ENCODE data around the gene NFKBIE. TPM values are rescaled to one million over a fixed set of nuclear protein-coding genes. Genes with fewer than 3 reads are reported as not detected.

NFKBIE gene
- total RNA-seq, 4 donors from 2014 or later = 1.3 to 5.9 (median 2.8) TPM

- intact Hi-C loops (cut with DNase I; ENCODE audit: low total_unique reads) = no loop called here
- Histone ChIP-seq H3K27me3 (no peaks in the 10 kb centered on the region), H3K9me3 (no peaks in the 10 kb centered on the region), H3K4me3 (no peak overlapping the region), H3K4me1 (no peaks in the 10 kb centered on the region), H3K27ac (no peak overlapping the region), H3K36me3 (no peaks in the 10 kb centered on the region)
- no peak for DNase-seq
- no peak for TF ChIP-seq POLR2A (IDR thresholded peaks at IDR 0.05)
- TF ChIP-seq CTCF (IDR thresholded peaks at IDR 0.05) = no peak
Measured at GRCh38 chr6:44284121-44284520, 18.8 kb upstream of the NFKBIE start.

- H3K4me3 ChIP-seq = no peak overlapping the region
- no peaks in the 10 kb centered on the region for H3K9me3 ChIP-seq
Measured at GRCh38 chr6:44278774-44279697, 13.7 kb upstream of the NFKBIE start.

GRCh38 chr6:44278315-44278714 is 13.0 kb upstream of the NFKBIE start:
- no peak for TF ChIP-seq CTCF (IDR thresholded peaks at IDR 0.05)
- TF ChIP-seq POLR2A (IDR thresholded peaks at IDR 0.05) = no peak
- Histone ChIP-seq H3K4me1 (no peaks in the 10 kb centered on the region), H3K27me3 (peaks cover 0 to 6% of the 10 kb centered on the region in 2 donors), H3K4me3 (no peak overlapping the region), H3K9me3 (no peaks in the 10 kb centered on the region), H3K27ac (no peak overlapping the region), H3K36me3 (no peaks in the 10 kb centered on the region)
- intact Hi-C loops (cut with DNase I; ENCODE audit: low total_unique reads) = no loop called here
- no peak for DNase-seq

More at GRCh38 chr6:44278774-44279697, 13.7 kb upstream of the NFKBIE start:
- no peaks in the 10 kb centered on the region for H3K36me3 ChIP-seq
- no peak for DNase-seq
- peaks cover 0 to 5% of the 10 kb centered on the region in 2 donors for H3K27me3 ChIP-seq
- H3K4me1 ChIP-seq = no peaks in the 10 kb centered on the region
- intact Hi-C loops (cut with DNase I; ENCODE audit: low total_unique reads) = no loop called here
- TF ChIP-seq POLR2A (IDR thresholded peaks at IDR 0.05) (no peak), CTCF (IDR thresholded peaks at IDR 0.05) (no peak)
- H3K27ac ChIP-seq = no peak overlapping the region

GRCh38 chr6:44277763-44278162 is 12.4 kb upstream of the NFKBIE start:
- no peak for DNase-seq
- TF ChIP-seq POLR2A (IDR thresholded peaks at IDR 0.05) (no peak), CTCF (IDR thresholded peaks at IDR 0.05) (no peak)

More at GRCh38 chr6:44277763-44278162, 12.4 kb upstream of the NFKBIE start:
- Histone ChIP-seq H3K4me3 (no peak overlapping the region), H3K27ac (no peak overlapping the region), H3K27me3 (peaks cover 0 to 10% of the 10 kb centered on the region in 2 donors), H3K36me3 (no peaks in the 10 kb centered on the region), H3K4me1 (no peaks in the 10 kb centered on the region), H3K9me3 (no peaks in the 10 kb centered on the region)
- intact Hi-C loops (cut with DNase I; ENCODE audit: low total_unique reads) = no loop called here

Data from uterus (tissue), 4 donors.